OCI-LY3 (cell line): ENCODE measurements around the gene FAT1.

Experiments
- EZH2phosphoT487 ChIP-seq: fragments of 200-600 bp; shearing (Covaris generic); IDR thresholded peaks from 2 replicates; pipeline ENCODE4 v1.6.1; 2018; ENCODE audit warnings: antibody characterized with exemption, mixed run types, low read depth
- TF ChIP-seq, protein P1 (sequence below): fragments of 200-600, 300-600 bp; sonication (generic); IDR thresholded peaks from 2 replicates; pipeline ENCODE4 v1.5.1; 2014; ENCODE audit warnings: antibody characterized with exemption, low read length, low read depth

DNA sequence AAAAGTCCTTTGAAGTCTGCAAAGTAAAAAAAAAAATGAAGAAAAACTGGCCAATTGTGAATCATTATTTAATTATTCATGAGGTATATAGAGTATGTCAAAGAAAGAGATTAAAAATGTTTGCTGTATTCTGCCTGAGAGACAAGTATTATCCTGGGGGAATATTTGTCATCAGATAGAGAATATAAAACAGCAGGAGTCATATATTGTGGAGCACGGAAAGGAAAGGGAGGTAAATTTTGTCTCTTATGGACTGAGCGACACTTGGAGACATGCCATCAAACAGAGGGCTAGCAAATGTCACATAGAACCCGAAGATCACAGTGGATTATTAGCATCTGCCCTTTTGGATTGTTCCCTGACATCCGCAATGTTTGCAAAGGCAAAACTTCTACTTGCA is 39.2 kb upstream of the FAT1 start:
- TF ChIP-seq, protein P1, sequence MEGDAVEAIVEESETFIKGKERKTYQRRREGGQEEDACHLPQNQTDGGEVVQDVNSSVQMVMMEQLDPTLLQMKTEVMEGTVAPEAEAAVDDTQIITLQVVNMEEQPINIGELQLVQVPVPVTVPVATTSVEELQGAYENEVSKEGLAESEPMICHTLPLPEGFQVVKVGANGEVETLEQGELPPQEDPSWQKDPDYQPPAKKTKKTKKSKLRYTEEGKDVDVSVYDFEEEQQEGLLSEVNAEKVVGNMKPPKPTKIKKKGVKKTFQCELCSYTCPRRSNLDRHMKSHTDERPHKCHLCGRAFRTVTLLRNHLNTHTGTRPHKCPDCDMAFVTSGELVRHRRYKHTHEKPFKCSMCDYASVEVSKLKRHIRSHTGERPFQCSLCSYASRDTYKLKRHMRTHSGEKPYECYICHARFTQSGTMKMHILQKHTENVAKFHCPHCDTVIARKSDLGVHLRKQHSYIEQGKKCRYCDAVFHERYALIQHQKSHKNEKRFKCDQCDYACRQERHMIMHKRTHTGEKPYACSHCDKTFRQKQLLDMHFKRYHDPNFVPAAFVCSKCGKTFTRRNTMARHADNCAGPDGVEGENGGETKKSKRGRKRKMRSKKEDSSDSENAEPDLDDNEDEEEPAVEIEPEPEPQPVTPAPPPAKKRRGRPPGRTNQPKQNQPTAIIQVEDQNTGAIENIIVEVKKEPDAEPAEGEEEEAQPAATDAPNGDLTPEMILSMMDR = no peak
- no peak for TF ChIP-seq EZH2phosphoT487
